Measurements from ENCODE around the gene CELF3. TPM values are rescaled to one million over a fixed set of nuclear protein-coding genes. Genes with fewer than 3 reads are reported as not detected.
A peak's percentile ranks its signal among the peaks of the same experiment; 100 is the strongest.

Gene CELF3
- total RNA-seq, 4 donors from 2014 or later: 1.4 TPM; not detected in 3

DNA sequence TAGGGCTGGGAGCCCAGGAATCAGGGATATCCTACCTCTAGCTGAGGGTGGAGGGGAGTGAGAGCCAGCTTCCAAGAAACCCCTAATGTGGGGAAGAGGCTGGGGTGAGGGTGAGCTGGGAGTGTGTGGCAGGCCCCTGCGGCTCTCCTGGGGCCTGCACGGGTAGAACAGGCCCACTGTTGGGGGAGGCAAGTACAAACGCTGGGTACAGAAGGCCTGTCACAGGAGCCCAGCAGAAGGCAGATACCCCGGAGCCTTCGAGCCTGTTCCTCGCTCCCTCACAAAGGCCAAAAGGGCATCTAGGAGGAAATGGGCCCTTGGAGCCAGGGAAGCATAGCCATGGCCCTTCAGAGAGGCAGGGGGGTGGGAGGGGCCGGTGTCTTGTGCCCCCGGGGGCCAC is 13.7 kb downstream of the CELF3 start:
- WGBS, 2 donors: 41 to 55% methylated on average over 3 to 4 of the region's 8 CpGs
- Histone ChIP-seq H3K36me3 (peaks cover 9 to 10% of the 10 kb centered on the region in 2 donors), H3K27ac (no peak overlapping the region), H3K9me3 (no peaks in the 10 kb centered on the region), H3K4me3 (replicated peaks in 1 of 3) (no peak overlapping the region), H3K27me3 (no peaks in the 10 kb centered on the region), H3K4me1 (no peaks in the 10 kb centered on the region)
- DNase-seq: no peak
- intact Hi-C loops (cut with DNase I): no loop called here
- TF ChIP-seq, protein P1, sequence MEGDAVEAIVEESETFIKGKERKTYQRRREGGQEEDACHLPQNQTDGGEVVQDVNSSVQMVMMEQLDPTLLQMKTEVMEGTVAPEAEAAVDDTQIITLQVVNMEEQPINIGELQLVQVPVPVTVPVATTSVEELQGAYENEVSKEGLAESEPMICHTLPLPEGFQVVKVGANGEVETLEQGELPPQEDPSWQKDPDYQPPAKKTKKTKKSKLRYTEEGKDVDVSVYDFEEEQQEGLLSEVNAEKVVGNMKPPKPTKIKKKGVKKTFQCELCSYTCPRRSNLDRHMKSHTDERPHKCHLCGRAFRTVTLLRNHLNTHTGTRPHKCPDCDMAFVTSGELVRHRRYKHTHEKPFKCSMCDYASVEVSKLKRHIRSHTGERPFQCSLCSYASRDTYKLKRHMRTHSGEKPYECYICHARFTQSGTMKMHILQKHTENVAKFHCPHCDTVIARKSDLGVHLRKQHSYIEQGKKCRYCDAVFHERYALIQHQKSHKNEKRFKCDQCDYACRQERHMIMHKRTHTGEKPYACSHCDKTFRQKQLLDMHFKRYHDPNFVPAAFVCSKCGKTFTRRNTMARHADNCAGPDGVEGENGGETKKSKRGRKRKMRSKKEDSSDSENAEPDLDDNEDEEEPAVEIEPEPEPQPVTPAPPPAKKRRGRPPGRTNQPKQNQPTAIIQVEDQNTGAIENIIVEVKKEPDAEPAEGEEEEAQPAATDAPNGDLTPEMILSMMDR (IDR thresholded peaks at IDR 0.05): no peak
- TF ChIP-seq POLR2A (IDR thresholded peaks at IDR 0.05): no peak

DNA sequence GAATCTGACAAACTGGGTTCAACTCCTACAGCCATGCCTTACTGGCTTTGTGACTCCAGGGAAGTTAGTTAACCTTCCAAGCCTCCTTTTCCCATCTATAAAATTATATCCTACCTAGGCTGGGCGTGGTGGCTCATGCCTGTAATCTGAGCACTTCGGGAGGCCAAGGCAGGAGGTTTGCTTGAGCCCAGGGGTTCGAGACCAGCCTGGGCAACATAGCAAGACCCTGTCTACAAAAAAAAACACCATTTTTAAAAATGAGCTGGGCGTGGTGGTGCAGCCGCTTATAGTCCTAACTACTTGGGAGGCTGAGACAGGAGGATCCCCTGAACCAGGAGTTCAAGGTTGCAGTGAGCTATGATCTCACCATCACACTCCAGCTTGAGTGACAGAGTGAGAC is 15.1 kb downstream of the CELF3 start:
- Histone ChIP-seq H3K9me3 (no peaks in the 10 kb centered on the region), H3K36me3 (peaks cover 9 to 10% of the 10 kb centered on the region in 2 donors), H3K27ac (no peak overlapping the region), H3K4me1 (no peaks in the 10 kb centered on the region), H3K4me3 (replicated peaks in 1 of 3) (no peak overlapping the region), H3K27me3 (no peaks in the 10 kb centered on the region)
- DNase-seq: no peak
- intact Hi-C loops (cut with DNase I): no loop called here
- WGBS, 2 donors: 93 to 97% methylated on average over 5 of the region's 5 CpGs
- TF ChIP-seq POLR2A (IDR thresholded peaks at IDR 0.05): no peak
- TF ChIP-seq, protein P1 (IDR thresholded peaks at IDR 0.05): no peak

DNA sequence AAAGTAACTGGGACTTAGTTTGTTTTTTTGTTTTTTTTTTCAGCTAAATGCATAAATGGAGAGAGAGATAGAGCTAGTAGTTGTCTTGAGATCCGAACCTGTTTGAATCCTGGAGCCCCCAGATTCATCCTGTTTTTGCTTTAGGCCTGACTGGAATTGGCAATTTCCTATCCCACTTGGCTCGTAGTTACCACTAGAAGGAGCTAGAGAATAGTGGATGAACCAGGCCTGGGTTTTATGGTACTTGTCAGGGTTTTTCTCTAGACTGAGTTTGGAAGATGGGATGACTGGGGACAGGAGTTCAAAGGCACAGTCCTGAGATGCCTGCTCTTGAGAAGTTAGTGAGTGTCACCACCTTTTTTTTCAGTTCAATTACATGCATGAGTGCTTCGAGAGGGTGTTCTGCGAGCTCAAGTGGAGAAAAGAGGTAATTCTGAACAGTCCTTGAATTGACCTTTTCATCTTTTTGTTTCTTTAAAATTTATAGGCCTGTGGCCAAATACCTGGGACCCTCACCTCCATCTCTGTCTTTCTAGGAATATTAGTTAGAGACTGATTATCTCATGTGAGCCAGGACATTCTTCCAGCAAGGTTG is 23.4 kb downstream of the CELF3 start:
- peaks cover 0 to 13% of the 10 kb centered on the region in 2 donors for H3K36me3 ChIP-seq
- intact Hi-C loops (cut with DNase I): no loop called here
- H3K27ac ChIP-seq: no peak overlapping the region
- H3K4me1 ChIP-seq: peaks cover 0 to 11% of the 10 kb centered on the region in 2 donors
- TF ChIP-seq POLR2A (IDR thresholded peaks at IDR 0.05): no peak
- TF ChIP-seq, protein P1 (IDR thresholded peaks at IDR 0.05): peak in 4 of 6 experiments; percentile 35 to 66 (median 47)
- H3K4me3 ChIP-seq (replicated peaks in 1 of 3): no peak overlapping the region
- H3K27me3 ChIP-seq: no peaks in the 10 kb centered on the region
- WGBS, 2 donors: 52 to 54% methylated on average over 4 of the region's 4 CpGs
- DNase-seq: peak; percentile 24 to 33
- no peaks in the 10 kb centered on the region for H3K9me3 ChIP-seq

DNA sequence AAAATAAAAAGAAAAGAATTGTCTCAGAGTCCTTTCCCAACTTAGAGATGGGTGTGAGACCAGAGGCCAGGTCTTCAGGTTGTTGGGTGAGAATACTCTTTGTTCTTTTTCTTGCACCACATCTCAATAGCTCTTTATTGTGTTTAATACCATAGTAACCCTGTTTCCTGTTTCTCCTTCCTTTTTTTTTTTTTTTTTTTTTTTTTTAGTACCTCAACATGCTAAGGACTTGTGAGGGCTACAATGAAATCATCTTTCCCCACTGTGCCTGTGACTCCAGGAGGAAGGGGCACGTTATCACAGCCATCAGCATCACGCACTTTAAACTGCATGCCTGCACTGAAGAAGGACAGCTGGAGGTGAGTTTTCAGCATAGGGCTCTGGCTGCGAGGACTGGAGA is 24.4 kb downstream of the CELF3 start:
- WGBS, 2 donors: 89 to 95% methylated on average over 3 of the region's 3 CpGs
- Histone ChIP-seq H3K27me3 (no peaks in the 10 kb centered on the region), H3K9me3 (no peaks in the 10 kb centered on the region), H3K4me3 (replicated peaks in 1 of 3) (no peak overlapping the region), H3K4me1 (peaks cover 0 to 14% of the 10 kb centered on the region in 2 donors), H3K36me3 (peaks cover 0 to 13% of the 10 kb centered on the region in 2 donors), H3K27ac (no peak overlapping the region)
- intact Hi-C loops (cut with DNase I): no loop called here
- DNase-seq: no peak
- no peak for TF ChIP-seq POLR2A (IDR thresholded peaks at IDR 0.05)
- TF ChIP-seq, protein P1 (IDR thresholded peaks at IDR 0.05): no peak

DNA sequence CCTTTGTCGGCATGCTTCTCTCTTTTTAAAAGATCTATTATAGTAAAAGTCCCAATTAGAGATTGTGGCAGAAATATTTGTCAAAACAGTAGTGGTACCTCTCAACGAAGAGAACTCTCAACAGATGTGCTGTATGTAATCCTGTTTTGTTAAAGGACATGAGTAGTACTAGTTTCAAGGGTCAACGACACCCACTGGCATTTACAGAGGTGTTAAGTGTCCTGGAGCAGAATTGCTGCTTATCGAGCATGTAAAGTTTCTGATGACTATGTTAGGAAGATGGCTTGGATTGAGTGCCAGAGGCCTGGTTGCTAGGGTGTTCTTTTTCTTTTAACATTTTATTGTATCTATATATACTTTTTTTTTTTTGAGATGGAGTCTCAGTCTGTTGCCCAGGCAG is 27.1 kb downstream of the CELF3 start:
- peak in 1 of 2 donors; percentile 13 for DNase-seq
- WGBS, 2 donors: 59 to 63% methylated on average over 4 of the region's 4 CpGs
- no peaks in the 10 kb centered on the region for H3K9me3 ChIP-seq
- no peak overlapping the region for H3K4me3 ChIP-seq (replicated peaks in 1 of 3)
- intact Hi-C loops (cut with DNase I): no loop called here
- H3K27me3 ChIP-seq: no peaks in the 10 kb centered on the region
- H3K4me1 ChIP-seq: peaks cover 0 to 18% of the 10 kb centered on the region in 2 donors
- no peak overlapping the region for H3K27ac ChIP-seq
- H3K36me3 ChIP-seq: peaks cover 0 to 10% of the 10 kb centered on the region in 2 donors
- TF ChIP-seq POLR2A (IDR thresholded peaks at IDR 0.05): no peak
- TF ChIP-seq, protein P1 (IDR thresholded peaks at IDR 0.05): no peak

Data from thyroid gland (tissue), 4 donors.